Astrocyte (in vitro differentiated cells and primary cell): ENCODE results near the gene CALHM2. TPM values are rescaled to one million over a fixed set of nuclear protein-coding genes. Genes with fewer than 3 reads are reported as not detected.

Experiments used
- DNase-seq: peaks from one replicate; pipeline ENCODE4 v3.0.0-alpha.2; 2010; ENCODE audit warnings: low read depth
- FAIRE-seq: peaks from 2 replicates; lab custom pipeline; 2011; peaks lifted over from hg19 to GRCh38; lab: Jason Lieb, UNC
- H2AFZ ChIP-seq: 2 replicates; pipeline ENCODE4 v1.6.0; 2012; ENCODE audit warnings: low read depth, low read length, inconsistent platforms
- H3K27ac ChIP-seq: 2 replicates; pipeline ENCODE4 v1.5.1; 2011; ENCODE audit warnings: low read depth, low read length, inconsistent platforms
- H3K27me3 ChIP-seq: 2 replicates; pipeline ENCODE4 v1.6.0; 2011; ENCODE audit warnings: low read length, inconsistent platforms; ENCODE audit not compliant: insufficient read depth
- H3K36me3 ChIP-seq: 2 replicates; pipeline ENCODE4 v1.5.1; 2011; ENCODE audit warnings: low read length, inconsistent platforms; ENCODE audit not compliant: insufficient read depth
- H3K4me1 ChIP-seq: 2 replicates; pipeline ENCODE4 v1.5.1; 2011; ENCODE audit warnings: low read length, inconsistent platforms; ENCODE audit not compliant: insufficient read depth
- H3K4me2 ChIP-seq: 2 replicates; pipeline ENCODE4 v1.6.0; 2012; ENCODE audit warnings: low read length, inconsistent platforms
- H3K4me3 ChIP-seq: 2 replicates; pipeline ENCODE4 v1.5.1; 2011; ENCODE audit warnings: low read depth, mild to moderate bottlenecking, low read length, inconsistent platforms; ENCODE audit not compliant: insufficient read depth
- H3K79me2 ChIP-seq: 2 replicates; pipeline ENCODE4 v1.6.0; 2012; ENCODE audit warnings: mild to moderate bottlenecking, low read length, inconsistent platforms; ENCODE audit not compliant: insufficient read depth
- H3K9ac ChIP-seq: 2 replicates; pipeline ENCODE4 v1.6.0; 2012; ENCODE audit warnings: mild to moderate bottlenecking, low read length, inconsistent platforms
- H3K9me3 ChIP-seq: 2 replicates; pipeline ENCODE4 v1.5.1; 2012; ENCODE audit warnings: low read depth, mild to moderate bottlenecking, low read length, inconsistent platforms; ENCODE audit not compliant: insufficient read depth
- H4K20me1 ChIP-seq: 2 replicates; pipeline ENCODE4 v1.6.0; 2012; ENCODE audit warnings: low read length, inconsistent platforms; ENCODE audit not compliant: insufficient read depth
- H3K27ac Mint-ChIP-seq: one replicate; pipeline ENCODE4 v1.8.0; 2021; ENCODE audit warnings: mild to moderate bottlenecking, mixed read lengths; ENCODE audit not compliant: unreplicated experiment
- H3K27me3 Mint-ChIP-seq: one replicate; pipeline ENCODE4 v1.8.0; 2021; ENCODE audit warnings: low read depth, mixed read lengths; ENCODE audit not compliant: unreplicated experiment
- H3K36me3 Mint-ChIP-seq: one replicate; pipeline ENCODE4 v1.8.0; 2021; ENCODE audit warnings: low read depth, mixed read lengths; ENCODE audit not compliant: unreplicated experiment
- H3K4me1 Mint-ChIP-seq: one replicate; pipeline ENCODE4 v1.8.0; 2021; ENCODE audit warnings: low read depth, mixed read lengths; ENCODE audit not compliant: unreplicated experiment
- H3K4me3 Mint-ChIP-seq: one replicate; pipeline ENCODE4 v1.8.0; 2021; ENCODE audit warnings: mild to moderate bottlenecking, moderate library complexity, mixed read lengths; ENCODE audit not compliant: unreplicated experiment
- H3K9me3 Mint-ChIP-seq: one replicate; pipeline ENCODE4 v1.8.0; 2021; ENCODE audit warnings: mild to moderate bottlenecking, mixed read lengths; ENCODE audit not compliant: unreplicated experiment
- EZH2 ChIP-seq: IDR thresholded peaks from 2 replicates; pipeline ENCODE4 v1.6.1; 2012; ENCODE audit warnings: mild to moderate bottlenecking, low read length, inconsistent platforms; ENCODE audit not compliant: insufficient read depth
- total RNA-seq: library from RNA; stranded (reverse); gene quantifications from 2 replicates; pipeline ENCODE4 v1.2.1, GENCODE V29; 2021
- TF ChIP-seq, protein P1 (sequence below): IDR thresholded peaks from 2 replicates; pipeline ENCODE4 v1.5.1; 2011; ENCODE audit warnings: low read depth, mild to moderate bottlenecking, inconsistent platforms, low read length, moderate library complexity; ENCODE audit not compliant: insufficient read depth

CALHM2 gene
- total RNA-seq, 1 donor from 2014 or later: 1.2 TPM

DNA sequence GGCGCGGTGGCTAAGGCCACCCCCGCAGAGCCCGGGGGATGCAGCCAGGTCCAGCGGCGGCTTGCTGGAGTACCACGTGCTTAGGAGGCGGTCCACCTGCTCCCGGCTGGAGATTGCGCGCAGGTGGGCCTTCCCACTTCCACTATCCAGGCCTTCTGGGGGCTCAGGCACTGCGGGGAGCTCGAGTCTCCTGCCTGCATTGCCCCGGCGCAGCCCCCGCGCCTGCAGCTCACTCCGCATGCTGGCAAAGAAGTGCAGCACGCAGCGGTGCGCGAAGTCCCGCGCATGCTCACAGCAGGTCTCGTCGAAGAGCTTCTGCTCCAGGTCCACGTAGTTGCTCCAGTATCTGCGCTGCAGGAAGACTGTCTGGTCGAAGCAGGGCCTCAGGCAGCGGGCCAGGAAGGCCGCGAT, 21.1 kb upstream of the CALHM2 start:
- no peak for FAIRE-seq
- no peak for DNase-seq

DNA sequence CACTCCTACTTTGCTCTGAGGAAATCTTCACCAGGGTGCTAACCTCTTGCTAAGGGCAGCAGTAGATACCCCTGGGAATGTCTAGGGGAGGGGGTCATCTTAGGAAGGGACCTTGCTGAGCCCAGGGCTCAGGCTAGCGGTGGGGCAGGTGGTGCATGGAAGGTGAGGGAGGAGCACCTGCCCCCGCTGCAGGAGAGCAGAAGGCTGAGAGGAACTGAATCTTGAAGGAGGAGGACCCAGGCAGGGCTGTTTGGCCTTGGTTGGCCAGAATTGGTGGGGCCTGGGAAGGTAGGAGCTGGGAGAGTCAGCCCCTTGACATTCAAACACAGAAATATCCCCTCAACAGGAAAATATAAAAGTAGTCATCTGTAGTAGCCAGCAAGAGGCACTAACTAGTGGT, 19.8 kb upstream of the CALHM2 start:
- Histone ChIP-seq H4K20me1 (no peaks in the 10 kb centered on the region), H3K4me3 (no peak overlapping the region), H3K27ac (no peak overlapping the region), H2AFZ (no peak overlapping the region), H3K9ac (no peak overlapping the region), H3K4me1 (no peaks in the 10 kb centered on the region), H3K36me3 (no peaks in the 10 kb centered on the region), H3K9me3 (no peaks in the 10 kb centered on the region), H3K27me3 (peaks cover 31% of the 10 kb centered on the region), H3K4me2 (no peak overlapping the region), H3K79me2 (no peaks in the 10 kb centered on the region)
- Mint-ChIP-seq H3K36me3 (no peaks in the 10 kb centered on the region), H3K4me3 (no peak overlapping the region), H3K9me3 (peaks cover 2% of the 10 kb centered on the region), H3K4me1 (peaks cover 11% of the 10 kb centered on the region), H3K27ac (no peak overlapping the region), H3K27me3 (peaks cover 8% of the 10 kb centered on the region)
- DNase-seq: no peak
- FAIRE-seq: no peak
- TF ChIP-seq, protein P1, sequence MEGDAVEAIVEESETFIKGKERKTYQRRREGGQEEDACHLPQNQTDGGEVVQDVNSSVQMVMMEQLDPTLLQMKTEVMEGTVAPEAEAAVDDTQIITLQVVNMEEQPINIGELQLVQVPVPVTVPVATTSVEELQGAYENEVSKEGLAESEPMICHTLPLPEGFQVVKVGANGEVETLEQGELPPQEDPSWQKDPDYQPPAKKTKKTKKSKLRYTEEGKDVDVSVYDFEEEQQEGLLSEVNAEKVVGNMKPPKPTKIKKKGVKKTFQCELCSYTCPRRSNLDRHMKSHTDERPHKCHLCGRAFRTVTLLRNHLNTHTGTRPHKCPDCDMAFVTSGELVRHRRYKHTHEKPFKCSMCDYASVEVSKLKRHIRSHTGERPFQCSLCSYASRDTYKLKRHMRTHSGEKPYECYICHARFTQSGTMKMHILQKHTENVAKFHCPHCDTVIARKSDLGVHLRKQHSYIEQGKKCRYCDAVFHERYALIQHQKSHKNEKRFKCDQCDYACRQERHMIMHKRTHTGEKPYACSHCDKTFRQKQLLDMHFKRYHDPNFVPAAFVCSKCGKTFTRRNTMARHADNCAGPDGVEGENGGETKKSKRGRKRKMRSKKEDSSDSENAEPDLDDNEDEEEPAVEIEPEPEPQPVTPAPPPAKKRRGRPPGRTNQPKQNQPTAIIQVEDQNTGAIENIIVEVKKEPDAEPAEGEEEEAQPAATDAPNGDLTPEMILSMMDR: no peak
- TF ChIP-seq EZH2: no peak

More for the DNA sequence above, 21.1 kb upstream of the CALHM2 start:
- Histone ChIP-seq H2AFZ (peak overlapping the region; percentile 47), H3K79me2 (no peaks in the 10 kb centered on the region), H3K9me3 (no peaks in the 10 kb centered on the region), H3K27ac (no peak overlapping the region), H3K9ac (no peak overlapping the region), H4K20me1 (no peaks in the 10 kb centered on the region), H3K4me1 (no peaks in the 10 kb centered on the region), H3K4me2 (peak overlapping the region; percentile 11), H3K36me3 (no peaks in the 10 kb centered on the region), H3K27me3 (peaks cover 30% of the 10 kb centered on the region), H3K4me3 (no peak overlapping the region)
- TF ChIP-seq EZH2: no peak
- TF ChIP-seq, protein P1: no peak
- H3K27ac Mint-ChIP-seq: no peak overlapping the region
- H3K36me3 Mint-ChIP-seq: no peaks in the 10 kb centered on the region
- H3K27me3 Mint-ChIP-seq: peaks cover 9% of the 10 kb centered on the region
- no peak overlapping the region for H3K4me3 Mint-ChIP-seq
- peaks cover 2% of the 10 kb centered on the region for H3K9me3 Mint-ChIP-seq
- H3K4me1 Mint-ChIP-seq: peaks cover 4% of the 10 kb centered on the region

DNA sequence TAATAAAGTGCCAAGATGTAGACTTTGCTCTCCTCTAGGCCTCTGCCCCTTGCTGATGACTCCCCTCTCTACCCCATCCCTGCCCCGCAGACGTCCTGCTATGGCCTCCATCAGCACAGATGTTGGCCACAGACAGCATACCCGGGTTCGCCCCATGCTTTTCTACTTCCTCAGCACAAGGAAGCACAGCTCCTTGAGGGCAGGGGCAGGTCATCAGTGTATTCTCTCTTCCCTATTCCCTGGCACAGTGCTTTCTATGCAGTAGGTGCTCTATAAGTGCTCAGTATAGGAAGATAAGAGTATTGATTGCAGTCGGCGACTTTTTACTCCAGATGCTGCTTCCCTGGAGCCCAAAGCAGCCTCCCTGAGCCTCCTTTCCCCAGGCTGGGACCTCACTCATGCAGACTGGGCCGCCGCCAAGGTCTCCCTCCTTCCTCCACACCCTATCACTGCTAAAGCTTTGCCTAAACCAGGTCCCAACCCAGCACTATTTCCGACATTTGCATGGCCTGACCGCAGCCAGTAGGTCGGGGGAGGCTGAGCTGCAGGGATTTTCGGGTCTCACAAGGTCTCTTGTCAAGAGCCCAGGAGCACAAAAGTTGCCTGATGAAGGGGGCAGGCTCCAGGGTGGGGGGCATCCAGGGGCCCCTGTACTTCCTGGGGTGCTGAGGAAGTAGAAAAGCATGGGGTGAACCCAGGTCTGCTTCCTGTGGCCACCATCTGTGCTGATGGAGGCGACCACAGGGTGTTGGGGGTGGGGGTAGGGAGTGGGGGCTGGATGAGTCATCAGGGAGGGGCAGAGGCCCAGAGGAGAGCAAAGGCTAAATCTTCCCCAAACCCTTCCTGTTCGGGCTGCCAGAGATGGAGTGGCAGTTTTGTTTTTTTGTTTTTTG, 18.8 kb upstream of the CALHM2 start:
- H3K36me3 Mint-ChIP-seq: no peaks in the 10 kb centered on the region
- peaks cover 26% of the 10 kb centered on the region for H3K27me3 ChIP-seq
- H3K27ac Mint-ChIP-seq: peak overlapping the region; percentile 71
- no peaks in the 10 kb centered on the region for H3K9me3 ChIP-seq
- peaks cover 17% of the 10 kb centered on the region for H3K4me1 Mint-ChIP-seq
- DNase-seq (no peak), FAIRE-seq (no peak)
- no peak overlapping the region for H2AFZ ChIP-seq
- no peak overlapping the region for H3K4me3 ChIP-seq
- H3K79me2 ChIP-seq: no peaks in the 10 kb centered on the region
- H3K4me3 Mint-ChIP-seq: no peak overlapping the region
- H3K4me2 ChIP-seq: no peak overlapping the region
- H3K4me1 ChIP-seq: no peaks in the 10 kb centered on the region
- H3K9ac ChIP-seq: no peak overlapping the region
- H3K27me3 Mint-ChIP-seq: peaks cover 5% of the 10 kb centered on the region
- no peaks in the 10 kb centered on the region for H4K20me1 ChIP-seq
- peaks cover 2% of the 10 kb centered on the region for H3K9me3 Mint-ChIP-seq
- TF ChIP-seq EZH2: no peak
- TF ChIP-seq, protein P1: no peak
- H3K27ac ChIP-seq: no peak overlapping the region
- H3K36me3 ChIP-seq: no peaks in the 10 kb centered on the region
